Stomach (tissue), 4 donors: Measurements from ENCODE around the gene SGPP1.

Source experiments
- CTCF ChIP-seq, 7 experiments: fragments of 450-650 bp in 4 of 7; fragments of 200-600 bp in 3 of 7; sonication (generic) in 3 of 7; IDR thresholded peaks; one replicate each; pipeline ENCODE4 v1.5.1; 2016 to 2019; ENCODE audit warnings: antibody characterized with exemption in 7 of 7, control low read depth in 2 of 7, mild to moderate bottlenecking in 1 of 7
- POLR2AphosphoS5 ChIP-seq, 3 donors: sonication (generic); formaldehyde crosslinking; IDR thresholded peaks; one replicate each; pipeline ENCODE4 v1.6.1; 2016; ENCODE audit warnings: antibody characterized with exemption in 3 of 3

DNA sequence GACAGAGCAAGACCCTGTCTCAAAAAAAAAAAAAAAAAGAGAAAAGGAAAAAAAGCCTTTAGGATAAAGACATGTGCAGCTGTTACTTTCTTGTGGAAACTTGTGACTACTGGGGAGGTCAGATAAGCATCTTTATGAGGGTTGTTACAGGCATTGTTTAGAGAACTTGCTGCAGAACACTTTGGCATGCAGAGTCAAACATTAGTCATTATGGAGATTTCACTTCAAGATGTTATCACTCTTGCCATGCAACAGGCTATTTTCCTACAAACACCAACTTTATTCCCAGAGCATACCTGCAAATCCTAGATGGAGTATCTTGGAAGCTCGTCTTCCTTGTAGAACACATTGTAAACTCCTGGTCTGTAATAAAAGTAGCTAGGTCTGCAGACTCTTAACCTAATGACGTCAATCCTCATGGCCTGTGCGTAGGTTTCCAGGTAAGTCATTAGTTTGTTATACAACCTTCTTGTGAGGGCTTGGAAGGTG lies 49.9 kb downstream of the SGPP1 start:
- TF ChIP-seq CTCF (IDR thresholded peaks at IDR 0.05) = no peak
- no peak for TF ChIP-seq POLR2AphosphoS5 (IDR thresholded peaks at IDR 0.05)
